H1 (cell line): ENCODE measurements around the gene TSEN34. TPM values are rescaled to one million over a fixed set of nuclear protein-coding genes. Genes with fewer than 3 reads are reported as not detected.
"Not testable (repeated sequence)": the region's sequence is repeated elsewhere in the genome, so short reads cannot be mapped to it uniquely, and the experiment has no call there.

Experiments used
- CTCF ChIA-PET: fragments of 300-600 bp; sonication (Branson Sonifier 250); formaldehyde crosslinking; loops from one replicate; lab custom pipeline; 2021; ENCODE audit not compliant: partially characterized antibody; lab: Charles Lee
- POLR2A ChIA-PET: fragments of 300-600 bp; sonication (Branson Sonifier 250); formaldehyde crosslinking; loops from one replicate; lab custom pipeline; 2021; ENCODE audit warnings: inconsistent platforms; ENCODE audit not compliant: partially characterized antibody; lab: Charles Lee
- DNase-seq, 2 experiments: peaks; one replicate each; pipeline versions ENCODE4 v3.0.0 to v3.0.0-alpha.2; 2010 to 2022; ENCODE audit warnings: low spot score in 2 of 2, low read depth in 1 of 2, mixed read lengths in 1 of 2
- FAIRE-seq: peaks from 2 replicates; lab custom pipeline; 2011; peaks lifted over from hg19 to GRCh38; lab: Jason Lieb, UNC
- H2AFZ ChIP-seq: 2 replicates; pipeline ENCODE4 v1.8.1; 2012; ENCODE audit warnings: low read length, inconsistent platforms
- H2AK5ac ChIP-seq: 2 replicates; pipeline ENCODE4 v1.6.1; 2013; ENCODE audit warnings: low read depth, low read length
- H2BK120ac ChIP-seq: replicated peaks from 2 replicates; pipeline ENCODE3; 2013; ENCODE audit warnings: low read depth, low read length, inconsistent platforms
- H2BK12ac ChIP-seq: 2 replicates; pipeline ENCODE4 v1.6.1; 2013; ENCODE audit warnings: low read depth, low read length
- H2BK15ac ChIP-seq: 2 replicates; pipeline ENCODE4 v1.6.1; 2013; ENCODE audit warnings: low read length
- H2BK20ac ChIP-seq: 2 replicates; pipeline ENCODE4 v1.6.1; 2013; ENCODE audit warnings: low read length
- H2BK5ac ChIP-seq: 2 replicates; pipeline ENCODE4 v1.6.1; 2013; ENCODE audit warnings: low read depth, low read length
- H3K14ac ChIP-seq: 2 replicates; pipeline ENCODE4 v1.6.1; 2013; ENCODE audit warnings: inconsistent platforms; ENCODE audit not compliant: insufficient read length
- H3K18ac ChIP-seq: 2 replicates; pipeline ENCODE4 v1.6.1; 2013; ENCODE audit warnings: low read length; ENCODE audit errors: extremely low read depth
- H3K23ac ChIP-seq: 2 replicates; pipeline ENCODE4 v1.6.1; 2013; ENCODE audit warnings: inconsistent platforms; ENCODE audit not compliant: insufficient read length
- H3K23me2 ChIP-seq: 2 replicates; pipeline ENCODE4 v1.6.1; 2013; ENCODE audit warnings: low read depth, low read length
- H3K27ac ChIP-seq: 2 replicates; pipeline ENCODE4 v1.6.1; 2011; ENCODE audit warnings: low read depth, low read length, inconsistent platforms
- H3K27me3 ChIP-seq, 4 experiments: replicated peaks in 1 of 4; 1 replicate in 1 of 4; 2 replicates in 3 of 4; pipeline versions ENCODE4 v1.6.1 to v1.8.1; 2011 to 2013; ENCODE audit warnings: low read length in 3 of 4, mild to moderate bottlenecking in 3 of 4, inconsistent platforms in 2 of 4, mixed read lengths in 2 of 4, moderate library complexity in 1 of 4; ENCODE audit not compliant: control insufficient read depth in 3 of 4, insufficient read depth in 3 of 4; ENCODE audit errors: extremely low read depth in 1 of 4
- H3K36me3 ChIP-seq, 4 experiments: 2 replicates each; pipeline versions ENCODE4 v1.6.1 to v1.8.1; 2011 to 2013; ENCODE audit warnings: mild to moderate bottlenecking in 4 of 4, low read length in 3 of 4, moderate library complexity in 2 of 4, control low read depth in 1 of 4, inconsistent platforms in 1 of 4; ENCODE audit not compliant: insufficient read depth in 4 of 4, control insufficient read depth in 2 of 4
- H3K4ac ChIP-seq: replicated peaks from 2 replicates; pipeline ENCODE3; 2013; ENCODE audit warnings: low read length, low read depth, mixed read lengths, inconsistent platforms; ENCODE audit not compliant: insufficient read length
- H3K4me1 ChIP-seq, 4 experiments: replicated peaks in 1 of 4; 1 replicate in 1 of 4; 2 replicates in 3 of 4; pipeline versions ENCODE4 v1.6.1 to v1.8.1; 2011 to 2013; ENCODE audit warnings: low read length in 3 of 4, inconsistent platforms in 2 of 4, mixed read lengths in 1 of 4; ENCODE audit not compliant: insufficient read depth in 4 of 4, control insufficient read depth in 3 of 4
- H3K4me2 ChIP-seq, 2 experiments: 2 replicates each; pipeline versions ENCODE4 v1.6.1 to v1.8.1; 2011 to 2013; ENCODE audit warnings: low read depth in 2 of 2, low read length in 2 of 2, control low read depth in 1 of 2, inconsistent platforms in 1 of 2, mild to moderate bottlenecking in 1 of 2; ENCODE audit not compliant: insufficient read depth in 1 of 2
- H3K4me3 ChIP-seq, 4 experiments: fragments of 200-600, 300-600 bp in 1 of 4; sonication (generic), shearing (Covaris generic), sonication (Bioruptor Twin) in 1 of 4; 2 replicates each; pipeline versions ENCODE4 v1.5.1 to v1.8.1; 2011 to 2016; ENCODE audit warnings: low read length in 4 of 4, low read depth in 3 of 4, control low read depth in 2 of 4, inconsistent platforms in 2 of 4, mild to moderate bottlenecking in 2 of 4, mixed read lengths in 1 of 4, moderate library complexity in 1 of 4; ENCODE audit not compliant: insufficient read depth in 2 of 4; ENCODE audit errors: extremely low read depth in 1 of 4
- H3K56ac ChIP-seq: replicated peaks from 2 replicates; pipeline ENCODE3; 2013; ENCODE audit warnings: low read depth, mild to moderate bottlenecking, mixed read lengths, low read length, inconsistent platforms; ENCODE audit not compliant: insufficient read length
- H3K79me1 ChIP-seq: 2 replicates; pipeline ENCODE4 v1.6.1; 2013; ENCODE audit warnings: low read depth, low read length, control low read depth
- H3K79me2 ChIP-seq, 2 experiments: 2 replicates each; pipeline versions ENCODE4 v1.6.1 to v1.8.1; 2012 to 2013; ENCODE audit warnings: low read length in 2 of 2, mild to moderate bottlenecking in 2 of 2, inconsistent platforms in 1 of 2; ENCODE audit not compliant: insufficient read depth in 2 of 2, control insufficient read depth in 1 of 2
- H3K9ac ChIP-seq, 4 experiments: replicated peaks in 1 of 4; 1 replicate in 1 of 4; 2 replicates in 3 of 4; pipeline versions ENCODE4 v1.6.1 to v1.8.1; 2011 to 2013; ENCODE audit warnings: low read depth in 3 of 4, low read length in 3 of 4, control low read depth in 2 of 4, mild to moderate bottlenecking in 2 of 4, moderate library complexity in 2 of 4, inconsistent platforms in 1 of 4; ENCODE audit errors: extremely low read depth in 1 of 4
- H3K9me3 ChIP-seq, 2 experiments: 2 replicates each; pipeline versions ENCODE4 v1.6.1 to v1.8.1; 2012 to 2013; ENCODE audit warnings: mild to moderate bottlenecking in 2 of 2, moderate library complexity in 2 of 2, control low read depth in 1 of 2, inconsistent platforms in 1 of 2, low read depth in 1 of 2, low read length in 1 of 2, mixed read lengths in 1 of 2; ENCODE audit not compliant: insufficient read depth in 2 of 2
- H4K20me1 ChIP-seq, 2 experiments: replicated peaks in 1 of 2; 2 replicates each; pipeline versions ENCODE3 to v1.8.1; 2011 to 2013; ENCODE audit warnings: inconsistent platforms in 2 of 2, low read length in 2 of 2, mild to moderate bottlenecking in 1 of 2; ENCODE audit not compliant: insufficient read depth in 2 of 2, control insufficient read depth in 1 of 2
- H4K5ac ChIP-seq: 2 replicates; pipeline ENCODE4 v1.6.1; 2013; ENCODE audit warnings: low read length, low read depth, mixed read lengths, inconsistent platforms; ENCODE audit not compliant: insufficient read length
- H4K8ac ChIP-seq: 2 replicates; pipeline ENCODE4 v1.8.0; 2013; ENCODE audit warnings: mild to moderate bottlenecking, moderate library complexity, low read length, inconsistent platforms; ENCODE audit not compliant: insufficient read depth; ENCODE audit errors: extremely low read depth
- H4K91ac ChIP-seq: replicated peaks from 2 replicates; pipeline ENCODE3; 2013; ENCODE audit warnings: low read length, mixed read lengths, inconsistent platforms; ENCODE audit not compliant: insufficient read length
- WGBS, 2 experiments: shearing (Covaris generic) in 1 of 2; methylation state at CpG; one replicate each; pipeline versions ENCODE4 v1.1.6 to v1.1.7; 2013 to 2015; ENCODE audit warnings: low lambda C conversion rate in 2 of 2, mixed read lengths in 2 of 2, inconsistent platforms in 1 of 2, low coverage in 1 of 2, missing lambda C conversion rate in 1 of 2; ENCODE audit not compliant: insufficient replicate concordance in 2 of 2, insufficient coverage in 1 of 2, insufficient read length in 1 of 2; ENCODE audit errors: extremely low coverage in 1 of 2, missing lambda C conversion rate in 1 of 2; 5-methylcytosine and 5-hydroxymethylcytosine counted together
- polyA plus RNA-seq, 7 experiments: library from polyadenylated mRNA; depleted of rRNA in 3 of 7; stranded (reverse) in 5 of 7; unstranded in 2 of 7; fragments of >200 nt in 5 of 7; fragments of 200-250 nt in 2 of 7; gene quantifications; 1 replicate in 5 of 7; 2 replicates in 1 of 7; 4 replicates in 1 of 7; pipeline versions ENCODE4 v1.2.1 to v1.2.3, GENCODE V29; 2011 to 2013; ENCODE audit warnings: missing spikeins in 2 of 7, mixed read lengths in 2 of 7
- total RNA-seq: library from RNA; stranded (reverse); fragmentation: NEBNext Ultra II Directional; extraction: Animal tissue kit (Norgen Biotek cat#: 25700); gene quantifications from 2 replicates; pipeline ENCODE4 v1.2.1, GENCODE V29; 2021

TSEN34 gene
- total and polyA plus RNA-seq, 2 of the 8 experiments (the other 6 are each of a cell fraction or from before 2014, with no cell fraction given) = 22.5 to 52.3 TPM

DNA sequence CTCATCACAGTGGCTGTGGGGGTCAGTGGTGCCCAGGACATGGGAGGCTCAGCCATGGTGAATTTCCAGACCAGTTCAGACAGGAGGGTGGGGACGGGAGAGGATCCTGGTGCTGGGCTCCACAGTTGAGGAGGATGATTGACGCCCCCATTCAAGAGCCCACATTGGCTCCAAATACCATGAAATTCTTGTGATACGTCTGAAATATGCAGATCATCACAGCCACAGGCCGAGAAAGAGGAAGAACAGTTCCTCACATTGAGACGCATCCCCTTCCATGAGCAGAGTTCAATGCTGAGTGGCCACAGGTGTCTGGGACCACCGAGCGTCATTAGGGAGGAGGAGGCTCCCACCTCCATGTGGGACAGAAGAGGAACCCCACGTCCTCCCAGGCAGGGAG is 52.7 kb downstream of the TSEN34 start:
- H3K36me3 ChIP-seq, H4K5ac ChIP-seq, H3K4ac ChIP-seq, H3K23ac ChIP-seq, H3K18ac ChIP-seq, H2BK20ac ChIP-seq, H3K27ac ChIP-seq, H2BK15ac ChIP-seq, H4K20me1 ChIP-seq, H2AFZ ChIP-seq, H3K9ac ChIP-seq, H2BK12ac ChIP-seq, H3K9me3 ChIP-seq, DNase-seq, H2BK120ac ChIP-seq, H2AK5ac ChIP-seq, H3K14ac ChIP-seq, H2BK5ac ChIP-seq, H3K79me2 ChIP-seq, H3K4me1 ChIP-seq, H3K23me2 ChIP-seq, H3K4me2 ChIP-seq, H4K8ac ChIP-seq, H3K79me1 ChIP-seq, H3K56ac ChIP-seq, POLR2A ChIA-PET, H3K4me3 ChIP-seq, FAIRE-seq, H3K27me3 ChIP-seq, H4K91ac ChIP-seq: not testable (repeated sequence)
- no CpG with 5 or more reads among the region's 8 CpGs for WGBS, 2 experiments
- CTCF ChIA-PET = interaction anchor here (1.4 kb wide), 1 partner anchor 22 kb away, joined by 6 read pairs; no protein-coding TSS in a partner anchor

Other genes with a start within 250 kb of the TSEN34 start
- gene CACNG8, start 228.4 kb upstream of the TSEN34 start, total RNA-seq = 4.5 and 5.7 TPM in 2 replicates
- 0.41 and 0.93 TPM in 2 replicates for gene CACNG8, start 228.4 kb upstream of the TSEN34 start, polyA plus RNA-seq (2011; rRNA removed)
- gene CACNG6, start 199.7 kb upstream of the TSEN34 start, total RNA-seq = 1.2 and 1.4 TPM in 2 replicates
- 1.6 and 2.9 TPM in 2 replicates for gene CACNG6, start 199.7 kb upstream of the TSEN34 start, polyA plus RNA-seq (2011; rRNA removed)
- 0.65 TPM in 1 of 2 replicates, not detected in the other for gene VSTM1, start 127.4 kb upstream of the TSEN34 start, total RNA-seq
- 0.12 and 0.17 TPM in 2 replicates for gene VSTM1, start 127.4 kb upstream of the TSEN34 start, polyA plus RNA-seq (2011; rRNA removed)
- not detected in 2 replicates for gene TARM1, start 109.9 kb upstream of the TSEN34 start, total RNA-seq
- not detected in 2 replicates for gene TARM1, start 109.9 kb upstream of the TSEN34 start, polyA plus RNA-seq (2011; rRNA removed)
- gene OSCAR, start 90.5 kb upstream of the TSEN34 start, total RNA-seq = 0.90 and 1.1 TPM in 2 replicates
- 1.1 and 2.2 TPM in 2 replicates for gene OSCAR, start 90.5 kb upstream of the TSEN34 start, polyA plus RNA-seq (2011; rRNA removed)
- 175 and 177 TPM in 2 replicates for gene NDUFA3, start 88.5 kb upstream of the TSEN34 start, total RNA-seq
- 208 and 294 TPM in 2 replicates for gene NDUFA3, start 88.5 kb upstream of the TSEN34 start, polyA plus RNA-seq (2011; rRNA removed)
- gene TFPT, start 75.7 kb upstream of the TSEN34 start, total RNA-seq = 17.7 TPM in 2 replicates
- gene TFPT, start 75.7 kb upstream of the TSEN34 start, polyA plus RNA-seq (2011; rRNA removed) = 10.4 and 17.3 TPM in 2 replicates
- 89.5 and 97.4 TPM in 2 replicates for gene PRPF31, start 75.6 kb upstream of the TSEN34 start, total RNA-seq
- gene PRPF31, start 75.6 kb upstream of the TSEN34 start, polyA plus RNA-seq (2011; rRNA removed) = 51.1 and 67.1 TPM in 2 replicates
- 82.9 and 86.4 TPM in 2 replicates for gene CNOT3, start 53.5 kb upstream of the TSEN34 start, total RNA-seq
- gene CNOT3, start 53.5 kb upstream of the TSEN34 start, polyA plus RNA-seq (2011; rRNA removed) = 21.2 and 44.0 TPM in 2 replicates
- gene LENG1, start 31.6 kb upstream of the TSEN34 start, total RNA-seq = 4.4 and 4.6 TPM in 2 replicates
- 1.2 and 1.5 TPM in 2 replicates for gene LENG1, start 31.6 kb upstream of the TSEN34 start, polyA plus RNA-seq (2011; rRNA removed)
- 5.5 and 6.8 TPM in 2 replicates for gene TMC4, start 18.1 kb upstream of the TSEN34 start, total RNA-seq
- 6.3 and 12.8 TPM in 2 replicates for gene TMC4, start 18.1 kb upstream of the TSEN34 start, polyA plus RNA-seq (2011; rRNA removed)
- gene MBOAT7, start 1.7 kb upstream of the TSEN34 start, total RNA-seq = 90.9 and 103 TPM in 2 replicates
- gene MBOAT7, start 1.7 kb upstream of the TSEN34 start, polyA plus RNA-seq (2011; rRNA removed) = 85.5 and 147 TPM in 2 replicates
- gene RPS9, start 9.6 kb downstream of the TSEN34 start, total RNA-seq = 1,609 and 1,661 TPM in 2 replicates
- gene RPS9, start 9.6 kb downstream of the TSEN34 start, polyA plus RNA-seq (2011; rRNA removed) = 4,172 and 4,900 TPM in 2 replicates
- gene LILRB3, start 31.7 kb downstream of the TSEN34 start, total RNA-seq = not detected in 2 replicates
- gene LILRB3, start 31.7 kb downstream of the TSEN34 start, polyA plus RNA-seq (2011; rRNA removed) = not detected in 2 replicates
- gene LILRA6, start 51.5 kb downstream of the TSEN34 start, total RNA-seq = not detected in 2 replicates
- gene LILRA6, start 51.5 kb downstream of the TSEN34 start, polyA plus RNA-seq (2011; rRNA removed) = not detected in 2 replicates
- not detected in 2 replicates for gene LILRB5, start 66.0 kb downstream of the TSEN34 start, total RNA-seq
- 0.05 and 0.06 TPM in 2 replicates for gene LILRB5, start 66.0 kb downstream of the TSEN34 start, polyA plus RNA-seq (2011; rRNA removed)
- not detected in 2 replicates for gene LILRB2, start 89.8 kb downstream of the TSEN34 start, total RNA-seq
- not detected in 2 replicates for gene LILRB2, start 89.8 kb downstream of the TSEN34 start, polyA plus RNA-seq (2011; rRNA removed)
- not detected in 2 replicates for gene LILRA5, start 121.9 kb downstream of the TSEN34 start, total RNA-seq
- not detected in 2 replicates for gene LILRA5, start 121.9 kb downstream of the TSEN34 start, polyA plus RNA-seq (2011; rRNA removed)
- not detected in 2 replicates for gene LILRA4, start 147.9 kb downstream of the TSEN34 start, total RNA-seq
- gene LILRA4, start 147.9 kb downstream of the TSEN34 start, polyA plus RNA-seq (2011; rRNA removed) = not detected in 2 replicates
- not detected in 2 replicates for gene LAIR1, start 173.6 kb downstream of the TSEN34 start, total RNA-seq
- 0.13 and 0.18 TPM in 2 replicates for gene LAIR1, start 173.6 kb downstream of the TSEN34 start, polyA plus RNA-seq (2011; rRNA removed)
- 24.3 and 26.7 TPM in 2 replicates for gene TTYH1, start 224.2 kb downstream of the TSEN34 start, total RNA-seq
- 46.5 and 92.1 TPM in 2 replicates for gene TTYH1, start 224.2 kb downstream of the TSEN34 start, polyA plus RNA-seq (2011; rRNA removed)